SHP77 treated with DMSO at 0.1 percent for 48 hours (cell line): ENCODE results near the gene KRT73.

ENCODE experiments used
- DNase-seq: peaks from one replicate; lab custom pipeline; 2025; lab: John Stamatoyannopoulos, UW

KRT73 gene

DNA sequence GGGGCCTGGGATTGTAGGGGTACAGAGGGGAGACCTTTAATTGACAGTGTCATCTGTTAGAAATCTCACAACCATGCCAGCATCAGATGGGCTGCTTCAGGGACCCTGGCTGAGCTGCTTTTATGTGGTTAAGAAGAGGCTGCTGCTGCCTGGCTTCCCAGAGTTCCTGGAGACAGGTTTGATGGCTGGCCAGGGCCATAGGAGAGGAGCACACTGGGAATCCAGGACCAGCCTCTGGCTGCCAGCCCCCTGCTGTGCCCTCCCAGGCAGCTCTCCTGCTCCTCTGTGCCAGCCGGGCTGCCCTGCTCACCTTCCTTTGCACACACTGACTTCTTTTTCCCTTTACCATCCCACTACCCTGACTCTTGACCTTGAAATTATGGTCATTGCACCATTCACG is 507 bp upstream of the KRT73 start:
- no peak for DNase-seq

DNA sequence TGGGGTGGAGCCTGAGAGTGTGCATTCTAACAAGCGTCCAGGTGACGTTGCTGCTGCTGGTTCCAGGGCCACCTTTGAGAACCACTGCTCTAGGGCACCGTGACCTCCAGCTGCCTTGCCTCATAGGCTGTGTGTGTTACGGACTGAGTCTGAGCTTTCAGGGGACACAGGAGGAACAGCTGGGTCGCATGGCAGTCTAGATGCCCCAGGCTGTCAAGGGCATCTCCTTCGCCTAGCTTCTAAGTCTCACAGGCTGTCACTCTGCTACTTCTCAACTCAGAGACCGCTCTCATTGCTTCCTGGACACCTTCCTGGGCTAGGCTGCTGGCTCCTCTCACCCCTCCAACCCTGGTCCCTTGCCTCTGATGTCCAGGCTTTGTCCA is 965 bp downstream of the KRT73 start:
- DNase-seq, result no peak

DNA sequence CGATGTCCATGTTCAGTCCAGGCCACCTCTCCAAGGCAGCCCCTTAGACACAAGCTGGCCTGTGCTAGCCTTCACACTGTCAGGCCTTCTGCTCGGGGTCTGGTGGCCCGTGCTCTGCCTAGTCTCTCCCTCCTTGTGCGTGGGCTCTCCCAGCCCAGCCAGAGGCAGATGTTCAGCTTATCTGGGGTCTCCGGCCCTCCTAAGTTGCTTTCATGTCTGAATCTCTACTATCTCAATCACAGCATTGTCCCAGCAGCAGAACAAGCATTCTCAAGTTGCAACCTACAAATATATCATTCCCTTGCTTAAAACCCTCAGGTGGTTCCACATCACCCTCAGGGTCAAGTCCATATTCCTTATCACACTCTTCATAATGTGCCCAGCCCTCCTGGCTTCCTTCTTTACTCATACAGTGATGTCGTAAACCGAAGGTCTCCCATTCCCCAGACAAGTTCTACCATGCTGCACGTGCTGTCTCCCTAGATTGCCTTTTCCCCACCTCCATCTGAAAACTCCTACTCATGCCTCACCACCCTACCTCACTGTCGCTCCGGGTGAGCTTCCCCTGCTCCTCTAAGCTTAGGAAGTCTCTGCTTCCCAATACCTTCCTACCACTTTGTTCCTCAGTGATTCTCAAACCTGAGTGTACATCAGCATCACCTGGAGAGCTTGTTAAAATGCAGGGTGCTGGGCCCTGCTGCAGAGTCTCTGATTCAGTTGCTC is 1.5 kb downstream of the KRT73 start:
- no peak for DNase-seq

DNA sequence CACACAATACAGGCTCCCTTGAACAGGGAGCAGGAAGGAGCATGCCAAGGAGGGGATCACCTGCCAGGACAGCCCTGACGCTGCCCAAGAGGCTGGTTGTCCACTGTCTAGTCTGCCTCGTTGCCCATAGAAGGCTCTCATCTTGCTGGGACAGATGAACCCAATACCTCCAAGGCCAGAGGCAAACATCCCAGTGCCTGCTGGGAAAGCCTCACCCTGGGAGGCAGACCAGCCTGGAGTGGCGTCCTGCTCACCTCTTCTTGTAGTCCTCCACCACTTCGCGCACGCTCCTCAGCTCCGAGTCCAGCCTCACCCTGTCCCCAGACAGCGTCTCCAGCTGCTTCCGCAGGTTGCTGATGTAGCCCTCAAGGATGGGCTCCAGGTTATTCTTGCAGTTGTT is 2.4 kb downstream of the KRT73 start:
- no peak for DNase-seq

DNA sequence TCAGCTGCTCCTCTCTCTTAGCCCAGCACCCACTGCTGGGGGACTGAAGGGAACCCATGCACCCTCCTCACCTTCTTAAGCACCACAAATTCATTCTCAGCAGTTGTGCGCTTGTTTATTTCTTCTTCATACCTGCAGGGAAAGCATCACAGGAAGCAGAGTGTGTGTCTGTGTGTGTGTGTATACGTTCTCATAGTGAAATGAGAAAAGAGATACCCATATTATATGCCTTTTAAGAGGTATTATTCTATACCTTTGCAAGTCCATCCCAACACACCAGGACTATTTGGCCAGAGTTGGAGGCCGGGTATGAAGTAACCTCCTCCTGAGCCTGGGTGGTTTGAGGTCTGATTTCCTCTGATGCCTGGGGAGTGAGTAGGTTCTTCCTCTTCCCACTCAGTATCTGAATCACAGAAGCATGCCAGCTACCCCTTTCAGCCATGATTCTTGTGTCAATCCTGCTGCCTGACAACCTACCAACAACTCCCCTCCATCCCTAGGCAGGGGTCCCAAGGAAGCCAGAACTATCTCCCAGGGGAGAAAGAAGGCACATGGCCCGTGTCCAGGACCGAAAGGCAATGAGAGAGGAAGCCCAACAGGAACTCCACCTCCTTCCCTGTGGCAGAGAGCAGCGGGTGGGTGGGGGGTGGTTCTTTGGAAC is 3.0 kb downstream of the KRT73 start:
- no peak for DNase-seq

DNA sequence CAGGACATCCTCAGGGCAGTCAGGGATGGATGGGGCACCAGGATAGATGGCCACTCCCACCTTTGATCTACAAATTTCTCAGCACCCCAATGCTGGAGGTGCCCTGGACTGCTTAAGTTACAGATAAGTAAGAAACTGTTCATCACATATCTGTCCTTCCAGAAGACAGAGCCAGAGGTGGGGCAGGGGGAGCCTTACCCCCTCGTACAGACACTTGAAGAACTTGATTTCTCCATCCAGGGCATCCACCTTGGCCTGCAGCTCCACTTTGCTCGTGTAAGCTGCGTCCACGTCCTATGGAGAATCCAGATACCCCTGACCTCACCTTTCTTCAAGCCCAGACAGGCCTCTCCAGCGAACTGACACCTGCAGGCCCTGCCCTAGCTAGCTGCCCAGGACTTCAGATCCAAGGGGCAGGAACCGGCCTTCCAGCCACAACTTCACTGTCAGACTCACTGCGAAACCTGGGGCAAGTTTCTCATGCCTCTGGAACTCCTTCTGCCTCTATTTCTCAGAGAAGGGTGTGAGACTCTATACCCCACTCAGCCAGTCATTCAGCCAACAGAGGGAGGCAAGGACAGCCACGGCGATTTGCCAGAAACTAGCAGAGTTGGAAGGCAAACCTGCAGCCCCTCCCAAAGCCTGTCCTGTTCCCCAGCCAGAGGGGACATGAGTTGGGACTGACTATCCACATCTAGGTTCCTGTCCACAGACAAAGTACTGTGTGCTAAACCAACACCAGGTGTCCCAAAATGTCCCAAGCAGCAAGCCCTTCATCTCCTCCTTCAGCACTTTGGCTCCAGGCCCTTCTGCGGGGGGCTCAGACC is 3.8 kb downstream of the KRT73 start:
- no peak for DNase-seq

DNA sequence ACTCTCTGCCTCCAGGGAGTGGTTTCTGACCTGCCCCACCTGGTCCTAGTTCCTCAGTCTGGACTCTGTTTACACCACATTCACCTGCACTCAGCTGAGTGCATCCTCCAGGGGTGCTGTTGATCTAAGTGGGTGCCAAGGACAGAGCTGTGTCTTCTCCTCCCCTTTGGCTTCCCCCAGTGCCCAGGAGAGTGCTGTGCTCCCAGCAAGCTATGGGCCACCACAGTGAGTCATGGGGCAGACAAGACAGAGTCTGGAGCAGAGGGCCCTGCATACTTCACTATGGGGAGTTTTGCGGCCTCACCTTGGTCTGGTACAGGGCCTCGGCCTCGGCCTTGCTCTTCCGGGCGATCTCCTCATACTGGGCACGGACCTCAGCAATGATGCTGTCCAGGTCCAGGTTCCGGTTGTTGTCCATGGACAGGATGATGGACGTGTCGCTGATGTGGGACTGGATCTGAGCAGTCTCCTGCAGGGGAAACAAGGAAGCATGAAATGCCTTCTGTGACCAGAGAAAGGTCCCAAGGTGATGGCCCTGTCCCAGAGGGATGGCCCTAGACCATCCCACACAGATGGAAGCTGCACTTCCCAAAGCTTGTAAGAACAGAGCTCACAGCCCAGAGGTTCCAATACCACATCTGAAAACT is 4.9 kb downstream of the KRT73 start:
- DNase-seq, result no peak

DNA sequence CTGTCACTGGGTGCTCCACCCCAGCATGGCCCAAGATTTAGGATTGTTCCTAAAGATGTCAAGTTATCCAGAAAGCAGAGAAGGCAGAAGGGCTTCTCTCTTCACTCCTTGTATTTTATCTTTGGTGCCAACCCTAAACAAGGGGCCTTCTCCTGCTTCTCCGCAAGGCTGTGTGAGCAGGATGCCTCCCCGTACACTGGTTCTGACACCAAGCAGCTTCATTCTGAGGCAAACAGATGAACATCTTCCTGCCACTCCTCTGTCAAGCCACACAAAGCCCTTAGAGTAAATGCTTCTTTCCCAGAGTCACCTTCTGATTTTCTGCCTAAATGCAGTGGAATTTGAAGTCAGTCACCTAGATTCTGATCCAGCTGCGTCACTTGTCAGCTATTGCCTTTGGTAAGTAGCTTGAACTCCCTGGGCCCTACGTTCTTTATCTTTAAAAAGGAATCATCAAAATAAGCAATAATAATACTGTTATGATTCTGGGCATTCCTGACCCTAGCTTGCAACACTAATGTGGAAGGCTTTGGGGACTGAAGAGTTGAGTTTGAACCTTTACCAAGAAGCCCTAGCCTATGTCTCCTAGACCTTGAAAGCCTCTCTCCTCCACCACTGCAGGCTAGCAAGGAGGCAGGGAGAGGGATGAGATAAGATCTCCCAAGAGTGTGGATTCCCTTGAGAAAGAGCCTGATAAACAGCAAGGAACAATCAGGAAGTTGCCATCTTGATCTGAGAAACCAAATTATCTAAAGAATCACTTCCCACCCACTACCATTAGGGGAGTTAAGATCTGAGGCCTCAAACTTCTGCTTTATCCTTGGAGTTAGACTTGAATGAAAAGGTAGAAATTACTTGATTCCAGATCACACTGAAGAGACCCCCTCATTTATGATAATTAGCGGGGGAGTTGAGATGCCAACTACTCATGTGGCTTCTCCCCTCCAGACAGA is 5.7 kb downstream of the KRT73 start:
- no peak for DNase-seq

DNA sequence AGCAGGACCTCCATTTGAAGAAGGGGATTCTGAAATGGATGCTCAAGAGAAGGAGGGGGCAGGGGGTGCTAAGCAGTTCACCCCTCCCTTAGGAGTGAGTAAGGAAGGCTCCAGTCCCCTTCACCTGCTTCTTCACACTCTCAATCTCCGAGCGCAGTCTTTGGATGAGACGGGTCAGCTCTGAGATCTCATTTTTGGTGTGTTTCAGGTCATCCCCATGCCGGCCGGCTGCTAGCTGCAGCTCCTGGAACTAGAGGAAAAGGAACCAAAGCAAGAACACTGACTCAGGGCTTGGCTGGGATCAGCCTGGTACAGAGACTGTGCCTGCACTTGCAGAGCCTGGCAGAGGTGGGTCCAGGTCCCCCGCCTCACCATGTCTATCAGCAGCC is 7.3 kb downstream of the KRT73 start:
- no peak for DNase-seq

DNA sequence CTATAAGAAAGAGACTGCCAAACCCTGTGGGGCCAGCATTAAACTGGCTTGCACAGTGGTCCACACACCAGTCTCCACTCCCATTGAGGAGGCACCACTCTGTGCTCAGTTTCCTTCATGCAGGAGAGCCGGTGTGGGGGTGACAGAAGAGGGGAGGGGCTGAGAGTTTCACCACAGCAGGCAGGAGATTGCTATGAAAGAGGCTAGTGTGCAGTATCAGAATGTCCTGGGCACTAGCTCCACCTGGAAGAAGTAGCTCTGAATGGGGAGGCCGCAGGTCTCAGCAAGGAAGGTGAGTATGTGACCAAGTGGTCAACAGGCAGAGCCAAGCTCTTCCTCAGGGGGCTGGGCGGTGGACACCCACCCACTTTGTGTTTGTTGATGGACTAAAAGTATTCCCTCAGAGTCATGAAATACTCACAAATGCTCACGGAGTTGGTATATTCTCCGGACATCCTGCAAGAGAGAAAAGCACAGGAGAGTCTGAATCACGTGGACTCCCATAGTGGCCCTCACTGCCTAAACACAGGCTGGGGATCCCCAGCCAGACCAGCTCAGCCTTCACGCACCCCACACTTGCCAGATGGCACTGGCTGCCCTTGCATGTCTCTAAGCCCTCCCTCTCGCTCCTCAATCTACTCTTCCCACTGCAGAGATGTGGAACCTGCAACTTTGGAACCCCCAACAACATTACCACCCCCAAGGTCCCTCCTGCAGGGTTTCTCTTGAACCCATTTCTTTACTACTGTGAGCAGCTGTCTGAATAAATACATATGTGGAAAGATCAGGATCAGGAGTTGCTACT is 9.3 kb downstream of the KRT73 start:
- no peak for DNase-seq

DNA sequence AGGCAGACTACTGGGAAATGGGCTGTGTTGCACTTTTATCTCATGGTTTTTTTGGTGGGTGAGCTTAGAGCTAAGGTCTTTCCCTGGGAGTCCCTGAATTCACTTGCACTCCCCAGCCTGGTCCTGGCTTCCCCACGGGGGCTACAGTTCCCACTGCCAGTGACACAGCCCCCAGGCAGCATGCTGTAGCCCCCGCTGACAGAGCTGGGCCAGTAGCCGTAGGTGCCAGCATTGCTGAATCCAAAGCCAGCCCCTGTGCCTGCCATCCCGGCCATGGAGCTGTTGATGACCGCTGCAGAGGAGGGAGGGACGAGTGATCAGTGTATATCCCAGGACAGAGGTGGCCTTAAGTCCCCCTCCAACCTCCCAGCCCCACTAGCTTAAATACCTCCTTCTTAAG is 10.2 kb downstream of the KRT73 start:
- no peak for DNase-seq

DNA sequence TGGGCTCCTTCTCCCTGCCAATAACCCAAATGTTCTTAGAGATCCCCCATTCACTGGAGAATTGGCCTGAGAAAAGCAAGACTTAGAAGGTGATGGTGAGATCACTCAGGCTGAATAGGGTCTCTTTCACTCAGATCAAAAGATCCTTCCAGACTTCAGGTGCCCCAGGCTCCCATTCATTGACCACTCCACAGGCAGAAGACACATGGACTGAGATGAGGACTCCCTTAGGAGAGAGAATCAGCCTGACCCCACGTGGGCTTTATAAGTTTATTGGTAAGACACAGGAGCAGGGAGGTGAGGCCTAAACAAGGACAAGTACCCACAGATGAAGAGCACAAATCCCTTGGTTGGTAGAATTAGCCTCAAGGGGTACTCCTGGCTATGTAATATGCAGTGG is 11.0 kb downstream of the KRT73 start:
- no peak for DNase-seq

DNA sequence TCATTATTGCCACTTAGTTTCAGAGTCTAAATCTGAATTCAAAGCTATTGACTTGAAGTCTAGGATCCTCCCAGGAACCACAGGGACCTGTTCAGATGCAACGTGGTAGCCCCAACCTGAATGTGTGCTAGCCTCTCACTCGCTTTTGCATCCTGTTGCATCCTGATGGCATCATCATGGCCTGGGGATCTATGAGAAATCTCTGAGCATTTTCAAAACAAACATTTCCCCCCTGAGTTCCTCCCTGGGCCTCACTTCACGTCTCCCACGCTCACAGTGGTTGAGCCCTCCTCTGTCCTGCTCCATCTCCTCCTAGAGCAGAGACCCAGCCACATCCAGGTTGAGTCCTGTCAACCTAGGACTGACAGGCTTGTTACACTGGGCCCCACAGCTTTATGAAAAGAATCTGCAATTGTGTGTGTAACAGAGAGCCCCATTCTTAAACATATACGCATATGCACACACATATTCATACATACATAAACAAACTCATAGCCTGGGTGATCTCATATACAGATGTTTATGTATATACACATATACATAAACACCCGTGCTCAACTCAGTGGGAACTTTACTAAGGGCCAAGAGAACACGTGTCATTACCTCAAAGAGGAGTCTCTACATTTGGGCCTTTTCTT is 11.7 kb downstream of the KRT73 start:
- no peak for DNase-seq

DNA sequence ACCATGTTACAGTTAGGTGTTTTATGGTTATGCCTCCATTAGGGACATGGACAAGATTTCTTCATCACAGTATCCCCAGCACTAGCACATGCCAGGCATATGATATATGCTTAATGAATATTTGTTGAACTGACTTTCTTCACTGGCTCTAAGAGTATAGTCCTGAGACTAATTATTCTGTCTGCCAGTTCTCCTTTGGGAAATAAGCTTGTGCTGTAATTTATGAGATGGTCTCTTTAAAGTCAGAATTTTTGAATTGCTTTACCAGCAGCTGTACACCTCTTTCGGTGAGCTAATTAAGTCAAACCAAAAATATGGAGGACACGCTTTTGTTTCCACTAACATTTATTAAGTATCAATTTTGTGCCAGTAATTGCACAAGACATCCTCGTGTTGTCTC is 12.3 kb downstream of the KRT73 start:
- DNase-seq, result no peak

DNA sequence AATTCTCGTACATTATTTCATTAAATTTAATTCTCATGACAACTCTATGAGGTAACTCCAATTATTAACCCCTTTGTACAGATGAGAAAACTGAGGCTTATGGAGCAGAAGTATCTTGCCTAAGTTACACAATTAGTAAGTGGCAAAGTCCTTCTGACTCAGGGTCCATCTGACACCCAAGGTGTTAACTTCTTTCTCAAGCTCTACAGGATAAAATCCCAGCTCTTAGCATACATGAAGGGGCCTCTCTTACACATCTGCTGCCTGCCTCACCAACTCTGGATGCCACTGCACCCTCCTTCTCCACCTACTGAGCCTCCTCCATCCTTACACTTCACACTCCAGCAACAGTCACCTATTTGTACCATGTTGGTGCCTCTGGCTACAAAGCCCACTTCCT is 12.8 kb downstream of the KRT73 start:
- no peak for DNase-seq

DNA sequence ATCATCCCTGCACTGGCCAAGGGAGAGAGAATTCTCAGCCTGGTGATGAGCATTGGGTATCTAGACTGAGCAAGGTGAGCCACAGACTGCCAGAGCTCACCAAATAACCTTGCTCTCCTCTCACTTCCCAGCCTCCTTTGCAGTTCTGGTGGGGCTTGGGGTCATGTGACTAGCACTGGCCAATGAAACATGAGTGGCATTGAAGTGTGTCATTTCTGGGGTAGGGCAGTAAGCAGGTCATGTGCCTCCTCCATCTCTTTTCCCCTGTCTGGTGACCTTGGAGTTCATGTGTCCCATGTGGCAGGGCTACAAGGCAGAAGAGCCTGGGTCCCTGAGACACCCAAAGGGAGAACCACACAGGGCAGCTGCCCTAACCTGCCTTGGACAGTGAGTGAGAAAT is 13.5 kb downstream of the KRT73 start:
- DNase-seq, result no peak

DNA sequence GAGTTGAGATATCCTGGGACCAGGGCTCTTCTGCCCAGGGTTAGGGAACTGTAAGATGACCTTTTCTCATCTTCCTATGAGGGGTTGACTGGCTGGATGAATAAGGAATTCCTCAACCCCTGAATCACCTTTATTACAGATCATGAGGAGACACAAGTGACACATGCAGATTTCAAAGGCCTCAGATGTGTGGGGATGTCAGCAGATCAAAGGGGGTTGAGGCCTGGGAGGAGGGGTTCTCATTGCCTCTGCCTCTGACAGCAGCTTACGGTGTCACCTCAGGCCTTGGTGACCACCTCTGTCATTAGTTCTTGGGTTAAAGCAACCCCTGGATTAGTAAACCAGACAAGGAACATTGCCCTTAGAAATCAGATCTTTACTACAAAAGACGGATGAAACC is 15.0 kb downstream of the KRT73 start:
- no peak for DNase-seq

DNA sequence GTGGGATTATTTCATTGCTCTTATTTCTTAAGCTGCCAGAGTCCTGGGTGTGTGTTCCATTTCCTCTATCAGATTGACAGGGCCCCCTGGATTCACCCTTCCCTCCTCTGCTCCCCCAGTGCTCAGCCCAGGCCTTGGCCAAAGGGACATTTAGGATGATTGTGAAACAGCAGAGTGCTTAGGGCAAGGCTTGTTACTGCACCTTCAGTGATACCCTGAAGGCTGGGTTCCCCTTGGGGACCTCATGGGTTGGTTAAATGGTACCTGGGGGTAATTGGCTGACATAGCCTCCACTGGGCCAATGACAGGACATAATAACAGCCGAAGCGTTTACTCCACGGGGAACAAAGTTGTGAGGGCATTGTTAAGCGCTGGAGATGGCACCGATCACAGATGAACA is 15.8 kb downstream of the KRT73 start:
- no peak for DNase-seq

DNA sequence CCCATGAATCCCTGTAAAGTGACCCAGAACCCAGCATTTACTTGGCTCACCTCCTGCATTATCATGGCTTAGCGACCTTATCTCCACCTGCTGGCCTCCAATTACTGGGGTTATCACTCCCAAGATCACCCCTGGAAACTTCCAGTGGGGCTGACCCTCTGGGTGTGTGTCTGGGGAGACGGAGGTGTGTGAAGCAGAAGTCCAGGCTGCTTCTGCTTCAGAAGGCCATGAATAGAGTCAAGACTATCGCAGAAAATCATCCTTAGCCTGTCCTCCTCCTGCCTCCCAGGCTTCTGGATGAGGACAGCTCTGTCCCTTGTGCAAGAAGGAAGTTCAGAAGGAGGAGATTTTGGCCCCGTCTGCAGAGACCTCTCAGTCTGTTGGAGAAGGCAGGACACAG is 16.7 kb downstream of the KRT73 start:
- DNase-seq, result no peak

DNA sequence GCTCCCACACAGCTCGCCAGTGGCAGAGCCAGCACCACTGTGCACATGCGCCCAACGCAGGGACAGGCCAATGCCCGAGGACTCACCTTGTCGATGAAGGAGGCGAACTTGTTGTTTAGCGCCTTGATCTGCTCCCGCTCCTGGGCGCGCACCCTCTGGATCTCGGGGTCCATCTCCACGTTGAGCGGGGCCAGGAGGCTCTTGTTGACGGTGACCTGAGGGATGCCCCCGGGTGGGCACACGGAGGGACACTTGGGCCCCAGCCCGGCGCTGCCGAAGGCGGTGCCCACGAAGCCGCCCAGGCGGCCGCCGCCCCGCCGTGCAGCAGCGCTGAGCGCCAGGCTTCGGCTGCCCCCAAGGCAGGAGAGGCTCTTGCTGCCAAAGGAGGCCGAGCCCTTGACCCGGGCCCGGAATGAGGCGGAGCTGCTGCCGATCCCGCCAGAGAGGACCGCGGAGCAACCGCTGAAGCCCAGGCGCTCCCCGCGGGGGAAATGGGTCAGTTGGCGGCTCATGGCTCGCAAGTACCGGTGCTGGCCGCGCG is 17.3 kb downstream of the KRT73 start, which contains the start of gene KRT72:
Gene KRT72 (minus strand): TSS at position 523 of the 541 bp plus-strand sequence. CDS start 11 bp downstream, at position 512.
- no peak for DNase-seq
